A549 treated with AZD9567 at 1 μM for 4 hours (cell line): ENCODE measurements around the gene ANO9. TPM values are rescaled to one million over a fixed set of nuclear protein-coding genes. Genes with fewer than 3 reads are reported as not detected.

ENCODE experiments used
- total RNA-seq: library from RNA; stranded (reverse); fragments of 200-300 nt; extraction: Qiagen RNA extraction; gene quantifications from 5 replicates; pipeline ENCODE4 v1.2.3, GENCODE V29; 2022; ENCODE audit not compliant: insufficient read depth

The ANO9 gene
- 0.84 to 1.3 TPM (median 0.85 TPM) in 4 of 5 replicates, not detected in the other for total RNA-seq

GRCh38 chr11:441418-442274 lies at the start of gene ANO9:
TSS of gene ANO9 (minus strand) at chr11:442011. CDS start at chr11:441926, 85 bp downstream.

GRCh38 chr11:449889-450808 lies 8.3 kb upstream of the ANO9 start, which contains the start of gene PTDSS2:
TSS of gene PTDSS2 (plus strand) at chr11:450279. CDS start at chr11:450456, 177 bp downstream.

GRCh38 chr11:394034-394857 lies 47.6 kb downstream of the ANO9 start, which contains the start of gene PKP3:
TSS of gene PKP3 (plus strand) at chr11:394209. CDS start at chr11:394293, 84 bp downstream.

GRCh38 chr11:369336-370018 lies 72.3 kb downstream of the ANO9 start, which contains the start of gene B4GALNT4:
TSS of gene B4GALNT4 (plus strand) at chr11:369499. CDS start at chr11:369804, 305 bp downstream.

Other genes with a start within 250 kb of the ANO9 start
- gene SCGB1C1, start 248.9 kb downstream of the ANO9 start, total RNA-seq, result not detected in 5 replicates
- gene BET1L, start 234.6 kb downstream of the ANO9 start, total RNA-seq, result 41.9 to 51.9 TPM (median 49.4 TPM) in 5 replicates
- 116 to 124 TPM (median 119 TPM) in 5 replicates for gene RIC8A, start 234.3 kb downstream of the ANO9 start, total RNA-seq
- gene SIRT3, start 205.7 kb downstream of the ANO9 start, total RNA-seq, result 19.5 to 22.8 TPM (median 21.8 TPM) in 5 replicates
- 159 to 219 TPM (median 173 TPM) in 5 replicates for gene PSMD13, start 205.0 kb downstream of the ANO9 start, total RNA-seq
- gene NLRP6, start 163.6 kb downstream of the ANO9 start, total RNA-seq, result not detected in 5 replicates
- 4.7 to 14.4 TPM (median 13.1 TPM) in 5 replicates for gene PGGHG, start 152.9 kb downstream of the ANO9 start, total RNA-seq
- not detected in 5 replicates for gene IFITM5, start 142.5 kb downstream of the ANO9 start, total RNA-seq
- gene IFITM2, start 134.2 kb downstream of the ANO9 start, total RNA-seq, result 44.1 to 65.8 TPM (median 59.9 TPM) in 5 replicates
- gene IFITM1, start 128.0 kb downstream of the ANO9 start, total RNA-seq, result 0.21 to 0.61 TPM (median 0.40 TPM) in 4 of 5 replicates, not detected in the other
- gene IFITM3, start 121.2 kb downstream of the ANO9 start, total RNA-seq, result 25.9 to 31.4 TPM (median 29.6 TPM) in 5 replicates
- 3.5 to 19.5 TPM (median 16.4 TPM) in 5 replicates for gene B4GALNT4, start 72.5 kb downstream of the ANO9 start, total RNA-seq
- gene PKP3, start 47.8 kb downstream of the ANO9 start, total RNA-seq, result 23.1 to 36.9 TPM (median 34.3 TPM) in 5 replicates
- gene SIGIRR, start 27.0 kb downstream of the ANO9 start, total RNA-seq, result 56.8 to 95.7 TPM (median 89.6 TPM) in 5 replicates
- gene PTDSS2, start 8.3 kb upstream of the ANO9 start, total RNA-seq, result 43.9 to 53.0 TPM (median 47.6 TPM) in 5 replicates
- 170 to 191 TPM (median 177 TPM) in 5 replicates for gene RNH1, start 65.2 kb upstream of the ANO9 start, total RNA-seq
- gene HRAS, start 93.6 kb upstream of the ANO9 start, total RNA-seq, result 124 to 168 TPM (median 154 TPM) in 5 replicates
- gene LRRC56, start 95.5 kb upstream of the ANO9 start, total RNA-seq, result 0.73 to 1.4 TPM (median 0.86 TPM) in 5 replicates
- gene LMNTD2, start 118.7 kb upstream of the ANO9 start, total RNA-seq, result 2.3 to 2.8 TPM (median 2.5 TPM) in 4 of 5 replicates, not detected in the other
- gene RASSF7, start 119.0 kb upstream of the ANO9 start, total RNA-seq, result 36.4 to 53.5 TPM (median 50.1 TPM) in 5 replicates
- gene PHRF1, start 134.5 kb upstream of the ANO9 start, total RNA-seq, result 26.7 to 41.0 TPM (median 39.1 TPM) in 5 replicates
- gene IRF7, start 173.9 kb upstream of the ANO9 start, total RNA-seq, result 7.7 to 13.2 TPM (median 10.5 TPM) in 5 replicates
- 0.02 to 0.09 TPM (median 0.05 TPM) in 4 of 5 replicates, not detected in the other for gene CDHR5, start 182.9 kb upstream of the ANO9 start, total RNA-seq
- not detected in 5 replicates for gene SCT, start 185.2 kb upstream of the ANO9 start, total RNA-seq
- 0.33 to 0.56 TPM (median 0.52 TPM) in 4 of 5 replicates, not detected in the other for gene DRD4, start 195.3 kb upstream of the ANO9 start, total RNA-seq